A673 (cell line): ENCODE measurements around the gene IL10RB. TPM values are rescaled to one million over a fixed set of nuclear protein-coding genes. Genes with fewer than 3 reads are reported as not detected.

Experiments used
- Bru-seq: library from RNA; stranded (reverse); fragments of 400-500 nt; gene quantifications from one replicate; lab custom pipeline; 2021; lab: Mats Ljungman, UMichigan
- BruChase-seq, 2 experiments: library from RNA; stranded (reverse); fragments of 400-500 nt; gene quantifications; one replicate each; lab custom pipeline; 2021; lab: Mats Ljungman, UMichigan
- BruUV-seq: library from RNA; stranded (reverse); fragments of 400-500 nt; replicated peaks from 2 replicates; lab custom pipeline; 2021; lab: Mats Ljungman, UMichigan
- CTCF ChIA-PET: fragments of 300-600 bp; sonication (Branson Sonifier 250); formaldehyde crosslinking; loops from one replicate; lab custom pipeline; 2022; ENCODE audit warnings: antibody characterized with exemption; lab: Charles Lee
- POLR2A ChIA-PET: fragments of 300-600 bp; sonication (Branson Sonifier 250); formaldehyde crosslinking; loops from one replicate; lab custom pipeline; 2022; ENCODE audit warnings: antibody characterized with exemption; ENCODE audit not compliant: low non-redundant PET; lab: Charles Lee
- DNase-seq: peaks from one replicate; pipeline ENCODE4 v3.0.0-alpha.2; 2015; ENCODE audit warnings: low spot score
- H3K27ac ChIP-seq: fragments of 200-600 bp; sonication (generic); 2 replicates; pipeline ENCODE4 v1.5.1; 2016; ENCODE audit warnings: mixed run types, low read depth, mild to moderate bottlenecking, mixed read lengths, antibody characterized with exemption, low read length; ENCODE audit not compliant: poor library complexity, severe bottlenecking
- H3K27me3 ChIP-seq: fragments of 200-600 bp; sonication (generic); replicated peaks from 2 replicates; pipeline ENCODE4 v1.6.1; 2017; ENCODE audit warnings: mixed run types, low read depth, mild to moderate bottlenecking, mixed read lengths, antibody characterized with exemption, low read length; ENCODE audit not compliant: insufficient read depth, poor library complexity
- H3K36me3 ChIP-seq: fragments of 200-600 bp; sonication (generic); 2 replicates; pipeline ENCODE4 v1.6.1; 2016; ENCODE audit warnings: mixed run types, mild to moderate bottlenecking, mixed read lengths, antibody characterized with exemption, low read length; ENCODE audit not compliant: insufficient read depth, poor library complexity, severe bottlenecking
- H3K4me1 ChIP-seq: fragments of 200-600 bp; sonication (generic); 2 replicates; pipeline ENCODE4 v1.6.1; 2017; ENCODE audit warnings: mixed run types, mild to moderate bottlenecking, mixed read lengths, antibody characterized with exemption, low read length; ENCODE audit not compliant: insufficient read depth, poor library complexity, severe bottlenecking
- H3K4me3 ChIP-seq: fragments of 200-600 bp; sonication (generic); 2 replicates; pipeline ENCODE4 v1.5.1; 2016; ENCODE audit warnings: low read depth, mixed run types, mild to moderate bottlenecking, mixed read lengths, low read length; ENCODE audit not compliant: poor library complexity, severe bottlenecking
- H3K9me3 ChIP-seq: fragments of 200-600 bp; sonication (generic); 2 replicates; pipeline ENCODE4 v1.6.1; 2016; ENCODE audit warnings: mixed run types, low read depth, mild to moderate bottlenecking, mixed read lengths, antibody characterized with exemption, low read length; ENCODE audit not compliant: poor library complexity, severe bottlenecking
- EZH2 ChIP-seq: fragments of 200-600 bp; sonication (generic); IDR thresholded peaks from 2 replicates; pipeline ENCODE4 v1.6.1; 2017; ENCODE audit warnings: borderline replicate concordance, low read depth, mild to moderate bottlenecking, mixed read lengths, antibody characterized with exemption, low read length; ENCODE audit not compliant: poor library complexity, severe bottlenecking
- intact Hi-C: fragments of 100-400 bp; cut with micrococcal nuclease; formaldehyde crosslinking; loops from one replicate; pipeline ENCODE4 v1.10.0; 2022; ENCODE audit not compliant: unreplicated experiment
- long read RNA-seq: library from polyadenylated mRNA; stranded (forward); transcript quantifications from one replicate; pipeline ENCODE4 v2.0.0, GENCODE V29; 2022
- total RNA-seq: library from RNA; stranded (reverse); gene quantifications from 2 replicates; pipeline ENCODE4 v1.2.3, GENCODE V29; 2021
- TF ChIP-seq, protein P1 (sequence below): fragments of 300-800, 200-600 bp; sonication (generic); conservative IDR thresholded peaks from 2 replicates; pipeline ENCODE4 v1.5.1; 2017; ENCODE audit warnings: low read depth, mild to moderate bottlenecking, antibody characterized with exemption, low read length, moderate library complexity, mixed read lengths

Gene IL10RB
- 11.1 and 12.7 TPM in 2 replicates for total RNA-seq
- percentile 70 among the genes with signal in this experiment for Bru-seq, nascent RNA
- percentile 87 among the genes with signal in this experiment for BruChase-seq, experiment 1, labeled RNA remaining after a 2-hour chase
- BruChase-seq, experiment 2, labeled RNA remaining after a 6-hour chase, result percentile 86 among the genes with signal in this experiment
- long read RNA-seq, transcript IL10RB-201 (7 exons, 1,963 nt), result major isoform, 17 of 24 reads
- long read RNA-seq, partial matches to known transcripts, result 0 of 24 reads
- long read RNA-seq, other reads (novel, unspliced or antisense), result 3 of 24 reads

- DNase-seq, result peak; percentile 76
- intact Hi-C loops, result no loop called here
Measured at GRCh38 chr21:33266050-33266788, at the start of gene IL10RB. Gene IL10RB, plus strand, starts transcription at chr21:33266367. Its CDS starts 99 bp downstream, at chr21:33266466.

GRCh38 chr21:33217138-33217520, 49.0 kb upstream of the IL10RB start:
- intact Hi-C loops, result no loop called here
- Histone ChIP-seq H3K9me3 (no peaks in the 10 kb centered on the region), H3K36me3 (no peaks in the 10 kb centered on the region), H3K27ac (no peak overlapping the region), H3K4me1 (no peaks in the 10 kb centered on the region), H3K4me3 (no peak overlapping the region), H3K27me3 (no peaks in the 10 kb centered on the region)
- CTCF ChIA-PET, result no interaction called here
- TF ChIP-seq EZH2, result no peak
- TF ChIP-seq, protein P1, sequence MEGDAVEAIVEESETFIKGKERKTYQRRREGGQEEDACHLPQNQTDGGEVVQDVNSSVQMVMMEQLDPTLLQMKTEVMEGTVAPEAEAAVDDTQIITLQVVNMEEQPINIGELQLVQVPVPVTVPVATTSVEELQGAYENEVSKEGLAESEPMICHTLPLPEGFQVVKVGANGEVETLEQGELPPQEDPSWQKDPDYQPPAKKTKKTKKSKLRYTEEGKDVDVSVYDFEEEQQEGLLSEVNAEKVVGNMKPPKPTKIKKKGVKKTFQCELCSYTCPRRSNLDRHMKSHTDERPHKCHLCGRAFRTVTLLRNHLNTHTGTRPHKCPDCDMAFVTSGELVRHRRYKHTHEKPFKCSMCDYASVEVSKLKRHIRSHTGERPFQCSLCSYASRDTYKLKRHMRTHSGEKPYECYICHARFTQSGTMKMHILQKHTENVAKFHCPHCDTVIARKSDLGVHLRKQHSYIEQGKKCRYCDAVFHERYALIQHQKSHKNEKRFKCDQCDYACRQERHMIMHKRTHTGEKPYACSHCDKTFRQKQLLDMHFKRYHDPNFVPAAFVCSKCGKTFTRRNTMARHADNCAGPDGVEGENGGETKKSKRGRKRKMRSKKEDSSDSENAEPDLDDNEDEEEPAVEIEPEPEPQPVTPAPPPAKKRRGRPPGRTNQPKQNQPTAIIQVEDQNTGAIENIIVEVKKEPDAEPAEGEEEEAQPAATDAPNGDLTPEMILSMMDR, result no peak
- DNase-seq, result no peak
- no TSS peak for BruUV-seq
- POLR2A ChIA-PET, result no interaction called here

More at GRCh38 chr21:33266050-33266788, at the start of gene IL10RB:
- ChIA-PET POLR2A (no interaction called here), CTCF (interaction anchor here (0.6 kb wide), 2 partner anchors 178 to 1655 kb away, joined by 3 read pairs; no protein-coding TSS in a partner anchor)
- Histone ChIP-seq H3K36me3 (peaks cover 7% of the 10 kb centered on the region), H3K4me1 (peaks cover 4% of the 10 kb centered on the region), H3K27ac (peak within 1 kb of the TSS; percentile 66), H3K9me3 (no peaks in the 10 kb centered on the region), H3K27me3 (no peaks in the 10 kb centered on the region), H3K4me3 (peak within 1 kb of the TSS; percentile 81)
- BruUV-seq, result no TSS peak
- TF ChIP-seq, protein P1, result no peak
- TF ChIP-seq EZH2, result no peak

GRCh38 chr21:33219300-33219699, 46.9 kb upstream of the IL10RB start:
- intact Hi-C loops, result no loop called here
- no peak for DNase-seq
- no peak for TF ChIP-seq EZH2
- TF ChIP-seq, protein P1, result no peak
- Histone ChIP-seq H3K4me1 (no peaks in the 10 kb centered on the region), H3K9me3 (no peaks in the 10 kb centered on the region), H3K27ac (no peak overlapping the region), H3K27me3 (no peaks in the 10 kb centered on the region), H3K4me3 (no peak overlapping the region), H3K36me3 (no peaks in the 10 kb centered on the region)
- CTCF ChIA-PET, result interaction anchor here (0.6 kb wide), 1 partner anchor 297 kb away, joined by 3 read pairs; no protein-coding TSS in a partner anchor
- BruUV-seq, result no TSS peak
- POLR2A ChIA-PET, result no interaction called here
